GM12874 (cell line): ENCODE measurements around the gene TNFRSF21.

ENCODE experiments used
- TF ChIP-seq, protein P1 (sequence below): IDR thresholded peaks from 2 replicates; pipeline ENCODE4 v1.5.1; 2011; ENCODE audit warnings: low read depth, mild to moderate bottlenecking, control low read depth, low read length, moderate library complexity; ENCODE audit not compliant: insufficient read depth

Gene TNFRSF21

DNA sequence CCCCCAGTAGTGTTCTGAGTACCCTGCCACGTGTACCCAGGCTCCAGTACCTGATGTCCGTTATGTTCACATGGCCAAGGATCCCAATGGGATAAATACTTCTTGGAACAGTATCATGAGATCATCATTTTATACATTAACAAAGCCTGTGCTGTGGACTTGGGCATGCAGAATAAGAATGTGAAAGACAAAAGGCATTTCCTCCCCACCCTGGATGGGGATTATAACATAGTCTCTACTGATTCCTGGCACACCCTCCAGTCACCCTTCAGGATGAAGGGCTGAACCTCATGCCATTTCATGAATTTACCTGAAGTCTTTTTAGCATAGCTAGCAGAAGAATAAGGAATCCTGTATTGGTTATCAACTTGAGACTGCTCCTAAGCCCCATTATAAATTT, 2.8 kb downstream of the TNFRSF21 start:
- TF ChIP-seq, protein P1, sequence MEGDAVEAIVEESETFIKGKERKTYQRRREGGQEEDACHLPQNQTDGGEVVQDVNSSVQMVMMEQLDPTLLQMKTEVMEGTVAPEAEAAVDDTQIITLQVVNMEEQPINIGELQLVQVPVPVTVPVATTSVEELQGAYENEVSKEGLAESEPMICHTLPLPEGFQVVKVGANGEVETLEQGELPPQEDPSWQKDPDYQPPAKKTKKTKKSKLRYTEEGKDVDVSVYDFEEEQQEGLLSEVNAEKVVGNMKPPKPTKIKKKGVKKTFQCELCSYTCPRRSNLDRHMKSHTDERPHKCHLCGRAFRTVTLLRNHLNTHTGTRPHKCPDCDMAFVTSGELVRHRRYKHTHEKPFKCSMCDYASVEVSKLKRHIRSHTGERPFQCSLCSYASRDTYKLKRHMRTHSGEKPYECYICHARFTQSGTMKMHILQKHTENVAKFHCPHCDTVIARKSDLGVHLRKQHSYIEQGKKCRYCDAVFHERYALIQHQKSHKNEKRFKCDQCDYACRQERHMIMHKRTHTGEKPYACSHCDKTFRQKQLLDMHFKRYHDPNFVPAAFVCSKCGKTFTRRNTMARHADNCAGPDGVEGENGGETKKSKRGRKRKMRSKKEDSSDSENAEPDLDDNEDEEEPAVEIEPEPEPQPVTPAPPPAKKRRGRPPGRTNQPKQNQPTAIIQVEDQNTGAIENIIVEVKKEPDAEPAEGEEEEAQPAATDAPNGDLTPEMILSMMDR, result no peak

DNA sequence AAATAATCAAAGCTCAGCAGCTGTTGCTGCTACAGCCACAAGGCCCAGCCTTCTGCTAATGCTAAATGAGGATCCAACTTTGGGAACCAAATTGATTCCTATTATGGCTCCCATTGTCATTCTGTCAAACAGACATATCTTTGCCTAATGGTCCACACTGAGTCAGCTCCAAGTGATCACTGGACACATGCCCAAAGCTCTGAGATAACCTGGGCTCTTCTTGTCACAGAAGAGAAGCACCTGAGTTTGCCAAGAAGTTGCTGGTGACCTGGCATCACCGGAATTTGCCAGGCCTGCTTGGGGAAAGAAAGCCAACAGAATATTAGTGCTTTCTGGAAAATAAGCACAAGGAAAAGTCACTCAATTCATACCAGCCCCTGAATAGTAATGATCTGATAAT, 5.8 kb downstream of the TNFRSF21 start:
- TF ChIP-seq, protein P1, result no peak

DNA sequence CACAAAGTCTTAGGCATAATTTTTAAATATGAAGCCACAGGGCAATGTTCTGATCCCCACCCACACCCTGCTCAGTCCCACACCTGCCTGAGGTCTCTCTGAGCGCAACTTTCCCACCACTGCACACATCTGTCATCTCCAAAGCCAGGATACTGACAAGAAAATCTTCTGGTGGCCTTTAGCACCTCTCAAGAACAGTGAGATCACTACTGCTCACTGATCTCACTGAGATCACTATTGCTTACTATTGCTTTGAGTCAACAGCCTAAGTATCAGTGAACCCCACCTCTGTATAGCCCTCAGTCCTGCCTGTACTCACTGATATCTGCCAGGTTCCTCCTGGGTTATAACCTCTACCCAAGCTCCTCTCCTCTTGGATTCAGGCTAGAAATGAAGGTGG, 6.4 kb downstream of the TNFRSF21 start:
- TF ChIP-seq, protein P1, result no peak

DNA sequence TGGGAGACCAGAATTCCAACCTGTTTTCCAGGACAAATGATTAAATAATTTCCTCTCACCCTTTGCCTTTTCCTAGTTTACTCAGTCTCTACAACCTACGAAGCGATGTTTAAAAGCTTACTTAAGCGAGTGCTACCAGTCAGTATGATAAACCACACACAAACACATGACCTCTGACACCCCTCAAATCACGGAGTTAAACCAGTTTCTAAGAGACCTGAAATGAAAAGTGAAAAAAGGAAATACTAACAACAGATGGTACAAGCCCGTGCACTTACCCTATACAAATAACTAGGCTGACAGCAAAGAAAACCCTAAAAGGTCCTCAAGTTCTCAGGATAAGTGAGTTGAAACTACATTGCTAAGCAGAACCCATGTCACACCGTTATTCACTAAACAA, 7.7 kb downstream of the TNFRSF21 start:
- TF ChIP-seq, protein P1, result no peak

DNA sequence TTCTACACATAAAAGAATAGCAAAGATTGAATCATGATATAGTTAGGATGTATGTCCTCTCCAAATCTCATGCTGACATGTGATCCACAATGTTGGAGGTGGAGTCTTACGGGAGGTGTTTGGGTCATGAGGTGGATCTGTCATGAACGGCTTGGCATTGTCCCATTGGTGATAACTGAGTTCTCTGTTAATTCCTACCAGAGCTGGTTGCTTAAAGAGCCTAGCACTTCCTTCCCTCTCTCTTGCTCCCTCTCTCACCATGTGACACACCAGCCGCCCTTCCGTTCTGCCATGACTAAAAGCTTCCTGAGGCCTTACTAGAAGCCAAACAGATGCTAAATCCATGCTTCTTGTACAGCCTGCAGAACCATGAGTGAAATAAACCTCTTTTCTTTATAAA, 8.3 kb downstream of the TNFRSF21 start:
- TF ChIP-seq, protein P1, result no peak

DNA sequence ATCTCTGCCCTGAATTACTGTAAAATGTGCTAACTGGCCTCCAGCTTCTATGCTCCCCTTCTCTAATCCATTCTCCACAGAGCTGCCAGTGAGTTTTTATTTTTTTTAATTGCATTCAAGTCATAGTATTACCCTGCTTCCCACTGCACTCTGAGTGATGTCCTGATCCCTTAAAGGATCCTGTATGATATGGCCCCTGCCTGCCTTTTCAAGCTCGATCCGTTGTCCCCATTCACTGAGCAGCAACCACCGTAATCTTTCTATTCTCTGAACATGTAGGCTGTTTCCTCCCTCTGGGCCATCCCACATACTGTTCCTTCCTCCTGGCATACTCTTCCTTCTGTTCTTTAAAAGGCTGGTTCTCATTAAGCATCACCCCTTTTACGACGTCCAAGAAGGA, 9.3 kb downstream of the TNFRSF21 start:
- TF ChIP-seq, protein P1, result no peak

DNA sequence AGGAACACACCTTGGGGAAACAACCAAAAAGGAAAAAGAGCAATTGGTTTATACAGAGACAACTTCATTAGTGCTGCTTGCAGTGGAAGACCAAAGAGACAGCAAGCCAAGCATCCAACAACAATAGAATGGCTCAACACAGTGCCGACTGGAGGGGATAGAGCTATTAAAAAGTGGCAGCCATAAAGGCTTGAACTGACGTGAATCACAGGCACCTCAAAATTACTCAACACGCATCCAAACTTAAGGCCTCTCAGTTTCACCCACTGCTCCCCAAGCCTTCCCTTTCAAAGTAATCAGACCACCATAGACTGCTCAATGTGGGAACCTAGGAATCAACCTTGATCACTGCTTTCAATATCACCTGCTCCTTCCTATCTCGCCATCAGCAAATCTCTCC, 9.7 kb downstream of the TNFRSF21 start:
- TF ChIP-seq, protein P1, result no peak

DNA sequence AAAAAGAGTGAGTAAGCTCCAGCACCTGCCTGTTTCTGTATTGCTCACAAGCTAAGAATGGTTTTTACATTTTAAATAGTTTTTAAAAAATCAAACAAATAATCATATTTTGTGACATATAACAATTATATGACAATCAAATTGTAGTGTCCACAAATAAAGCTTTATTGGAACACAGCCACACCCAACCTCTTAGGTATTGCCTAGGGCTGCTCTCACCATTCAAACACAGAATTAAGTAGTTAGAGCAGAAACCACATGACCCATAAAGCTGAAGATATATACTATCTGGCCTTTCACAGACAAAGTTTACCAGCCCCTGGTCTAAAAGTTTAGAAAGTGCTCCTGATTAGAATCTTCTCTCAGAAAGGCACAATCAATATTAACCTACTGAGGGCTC, 11.2 kb downstream of the TNFRSF21 start:
- TF ChIP-seq, protein P1, result no peak
